ENCODE measurements around the gene ACOT12.
"Not testable (repeated sequence)": the region's sequence is repeated elsewhere in the genome, so short reads cannot be mapped to it uniquely, and the experiment has no call there.

The ACOT12 gene

DNA sequence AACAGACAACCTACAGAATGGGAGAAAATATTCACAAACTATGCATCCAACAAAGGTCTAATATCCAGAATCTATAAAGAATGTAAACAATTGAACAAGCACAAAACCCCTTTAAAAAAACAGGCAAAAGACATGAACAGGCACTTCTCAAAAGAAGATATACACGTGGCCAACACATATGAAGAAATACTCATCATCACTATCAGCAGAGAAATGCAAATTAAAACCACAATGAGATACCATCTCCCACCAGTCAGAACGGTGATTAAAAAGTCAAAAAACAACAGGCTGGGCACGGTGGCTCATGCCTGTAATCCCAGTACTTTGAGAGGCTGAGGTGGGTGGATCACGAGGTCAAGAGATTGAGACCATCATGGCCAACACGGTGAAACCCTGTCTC is 99.9 kb downstream of the ACOT12 start:
- DNase-seq (ENCODE audit: low read depth in 3 of 3, low spot score in 1 of 3): not testable (repeated sequence)

DNA sequence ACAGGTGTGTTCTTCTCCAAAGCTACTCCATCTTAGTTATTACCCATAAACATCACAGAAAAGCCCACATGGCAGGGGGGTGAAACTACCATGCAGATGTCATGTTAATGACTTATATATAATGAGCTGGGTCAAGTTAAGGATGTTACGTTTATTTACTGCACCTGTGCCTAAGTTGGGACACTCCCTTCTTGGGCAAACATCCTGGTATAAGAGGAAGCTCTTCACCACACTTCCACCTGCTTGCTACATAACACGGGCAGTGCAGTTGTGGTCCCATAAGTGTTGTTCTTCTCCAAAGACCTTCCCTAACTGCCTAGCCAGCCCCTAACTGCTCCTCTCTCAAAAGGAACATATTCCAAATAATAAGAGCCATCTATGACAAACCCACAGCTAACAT is 101.8 kb downstream of the ACOT12 start:
- no peak for DNase-seq (ENCODE audit: low read depth in 3 of 3, low spot score in 1 of 3)

DNA sequence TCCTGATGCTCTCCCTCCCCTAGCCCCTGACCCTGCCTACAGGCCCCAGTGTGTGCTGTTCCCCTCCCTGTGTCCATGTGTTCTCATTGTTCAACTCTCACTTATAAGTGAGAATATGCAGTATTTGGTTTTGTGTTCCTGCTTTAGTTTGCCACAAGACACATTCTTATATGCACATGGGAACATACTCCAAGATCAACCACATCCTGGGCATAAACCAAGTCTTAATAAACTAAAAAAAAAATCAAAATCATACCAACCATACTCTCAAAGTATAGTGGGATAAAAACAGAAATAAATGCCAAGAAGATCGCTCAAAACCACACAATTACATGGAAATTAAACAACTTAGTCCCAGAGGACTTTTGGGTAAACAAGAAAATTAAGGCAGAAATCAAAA is 103.8 kb downstream of the ACOT12 start:
- DNase-seq (ENCODE audit: low read depth in 3 of 3, low spot score in 1 of 3): no peak

DNA sequence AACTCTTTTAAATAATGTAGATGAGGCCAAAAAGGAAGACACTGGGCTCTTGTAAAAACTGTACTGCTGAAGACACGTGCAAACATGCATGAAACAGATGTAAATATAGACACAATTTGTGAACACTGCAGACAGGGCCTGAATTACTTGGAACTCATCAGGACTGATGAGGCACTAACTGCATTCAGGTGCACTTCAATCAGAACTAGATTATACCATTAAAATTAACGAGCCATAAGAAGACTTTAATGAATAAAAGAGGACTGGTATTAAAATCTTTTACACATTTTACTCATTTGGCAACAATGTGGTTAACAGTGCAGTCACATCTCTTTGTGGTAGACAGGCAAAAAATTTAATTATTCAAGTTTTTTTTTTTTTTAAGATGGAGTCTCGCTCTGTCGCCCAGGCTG is 105.9 kb downstream of the ACOT12 start:
- no peak for DNase-seq (ENCODE audit: low read depth in 3 of 3, low spot score in 1 of 3)

DNA sequence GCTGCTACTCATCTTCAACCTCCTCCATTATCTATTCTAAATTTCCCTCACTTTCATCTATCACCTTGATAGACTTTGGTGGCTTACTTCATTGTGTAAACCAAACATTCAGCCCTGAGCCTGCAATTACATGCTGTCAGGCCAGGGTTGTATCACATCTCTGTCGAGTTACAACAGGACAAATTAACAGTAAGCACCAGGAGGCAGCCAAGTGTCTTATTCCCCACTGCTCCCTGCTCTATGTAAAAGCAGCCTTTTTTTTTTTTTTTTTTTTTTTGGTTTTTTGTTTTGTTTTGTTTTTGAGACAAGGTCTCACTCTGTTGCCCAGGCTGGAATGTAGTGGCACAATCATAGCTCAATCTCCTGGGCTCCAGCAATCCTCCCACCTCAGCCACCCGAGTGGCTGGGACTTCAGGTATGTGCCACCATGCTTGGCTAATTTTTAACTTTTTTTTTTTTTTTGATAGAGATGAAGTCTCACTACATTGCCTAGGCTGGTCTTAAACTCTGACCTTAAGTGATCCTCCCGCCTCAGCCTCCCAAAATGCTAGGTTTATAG is 107.8 kb downstream of the ACOT12 start:
- no peak for DNase-seq (ENCODE audit: low read depth in 3 of 3, low spot score in 1 of 3)

DNA sequence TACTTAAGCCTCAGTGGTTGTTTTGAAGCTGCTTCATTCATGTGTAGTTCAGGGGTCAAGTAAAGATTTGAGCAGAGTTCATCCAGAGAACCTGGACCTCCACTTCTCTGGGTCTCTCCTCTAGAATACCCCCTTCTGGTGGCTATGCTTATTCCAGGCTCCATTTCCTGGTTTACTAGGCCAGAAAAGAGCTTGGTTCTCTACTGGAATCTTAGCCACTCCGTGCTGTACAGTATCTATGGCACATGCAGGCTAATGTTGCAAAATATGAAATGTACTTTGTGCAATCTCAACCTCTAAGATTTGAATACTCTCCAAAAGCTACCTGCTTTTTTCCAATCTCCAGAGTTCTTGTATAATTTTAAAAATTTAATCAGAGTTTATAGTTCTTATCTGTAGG is 110.0 kb downstream of the ACOT12 start:
- DNase-seq (ENCODE audit: low read depth in 3 of 3, low spot score in 1 of 3): no peak
